Vagina (tissue), 2 donors: Measurements from ENCODE around the gene CD320. TPM values are rescaled to one million over a fixed set of nuclear protein-coding genes. Genes with fewer than 3 reads are reported as not detected.

ENCODE experiments used
- DNase-seq, 2 donors: peaks; one replicate each; pipeline ENCODE4 v3.0.0-alpha.2; 2017; ENCODE audit errors: extremely low spot score in 2 of 2
- H3K27ac ChIP-seq: fragments of 200-600 bp; sonication (generic); one replicate; pipeline ENCODE4 v1.5.1; 2019
- H3K27me3 ChIP-seq: fragments of 200-600 bp; sonication (generic); one replicate; pipeline ENCODE4 v1.5.1; 2019
- H3K36me3 ChIP-seq, 2 donors: fragments of 200-600 bp; sonication (generic); one replicate each; pipeline ENCODE4 v1.5.1; 2017 to 2019
- H3K4me1 ChIP-seq: fragments of 200-600 bp; sonication (generic); one replicate; pipeline ENCODE4 v1.5.1; 2019
- H3K4me3 ChIP-seq, 2 donors: fragments of 200-600 bp; sonication (generic); 1 replicate in 1 of 2; 2 replicates in 1 of 2; pipeline ENCODE4 v1.5.1; 2016 to 2019
- H3K9me3 ChIP-seq: fragments of 200-600 bp; sonication (generic); one replicate; pipeline ENCODE4 v1.5.1; 2019
- CTCF ChIP-seq, 3 experiments: fragments of 450-650 bp in 2 of 3; fragments of 200-600 bp in 1 of 3; sonication (generic) in 1 of 3; IDR thresholded peaks; one replicate each; pipeline ENCODE4 v1.5.1; 2017 to 2019; ENCODE audit warnings: antibody characterized with exemption in 3 of 3, mild to moderate bottlenecking in 2 of 3, moderate library complexity in 2 of 3
- POLR2A ChIP-seq, 2 donors: fragments of 450-650 bp; IDR thresholded peaks; one replicate each; pipeline ENCODE4 v1.6.1; 2017; ENCODE audit warnings: antibody characterized with exemption in 2 of 2, mild to moderate bottlenecking in 2 of 2, moderate library complexity in 2 of 2
- POLR2AphosphoS5 ChIP-seq, 2 donors: sonication (generic); formaldehyde crosslinking; IDR thresholded peaks; one replicate each; pipeline ENCODE4 v1.9.0; 2017; ENCODE audit warnings: antibody characterized with exemption in 2 of 2, mild to moderate bottlenecking in 2 of 2, low read depth in 1 of 2; ENCODE audit not compliant: insufficient read depth in 1 of 2
- intact Hi-C: fragments of 100-400 bp; cut with DNase I; formaldehyde crosslinking; loops from one replicate; pipeline ENCODE4 v1.15.1; 2023
- total RNA-seq: library from RNA; depleted of rRNA; stranded (reverse); fragments of >200 nt; gene quantifications from one replicate; pipeline ENCODE4 v1.2.3, GENCODE V29; 2016

CD320 gene
- total RNA-seq, 1 donor from 2014 or later: 27.3 TPM

GRCh38 chr19:8334458-8335342 is 26.5 kb upstream of the CD320 start:
- Histone ChIP-seq H3K27me3 (no peaks in the 10 kb centered on the region), H3K27ac (no peak overlapping the region), H3K4me3 (peak overlapping the region; percentile 19 to 48), H3K9me3 (no peaks in the 10 kb centered on the region), H3K4me1 (peaks cover 18% of the 10 kb centered on the region), H3K36me3 (no peaks in the 10 kb centered on the region)
- intact Hi-C loops: no loop called here
- no peak for DNase-seq
- no peak for TF ChIP-seq CTCF (IDR thresholded peaks at IDR 0.05)
- TF ChIP-seq POLR2AphosphoS5 (IDR thresholded peaks at IDR 0.05; ENCODE audit: insufficient read depth in 1 of 2, low read depth in 1 of 2): no peak
- no peak for TF ChIP-seq POLR2A (IDR thresholded peaks at IDR 0.05)

- Histone ChIP-seq H3K27ac (no peak overlapping the region), H3K4me1 (peaks cover 18% of the 10 kb centered on the region), H3K4me3 (peak overlapping the region in 1 of 2 donors; percentile 19), H3K36me3 (no peaks in the 10 kb centered on the region), H3K27me3 (no peaks in the 10 kb centered on the region), H3K9me3 (no peaks in the 10 kb centered on the region)
- TF ChIP-seq POLR2AphosphoS5 (IDR thresholded peaks at IDR 0.05; ENCODE audit: insufficient read depth in 1 of 2, low read depth in 1 of 2): no peak
- no peak for TF ChIP-seq POLR2A (IDR thresholded peaks at IDR 0.05)
- no peak for TF ChIP-seq CTCF (IDR thresholded peaks at IDR 0.05)
- intact Hi-C loops: no loop called here
- DNase-seq: no peak
These were observed 25.8 kb upstream of the CD320 start for GRCh38 chr19:8333767-8334457.

GRCh38 chr19:8332976-8333766 is 25.0 kb upstream of the CD320 start:
- H3K4me1 ChIP-seq: peaks cover 18% of the 10 kb centered on the region
- no peaks in the 10 kb centered on the region for H3K27me3 ChIP-seq
- H3K27ac ChIP-seq: no peak overlapping the region
- no peaks in the 10 kb centered on the region for H3K36me3 ChIP-seq
- intact Hi-C loops: no loop called here
- no peak overlapping the region for H3K4me3 ChIP-seq
- DNase-seq: no peak
- no peaks in the 10 kb centered on the region for H3K9me3 ChIP-seq
- TF ChIP-seq CTCF (IDR thresholded peaks at IDR 0.05): no peak
- TF ChIP-seq POLR2AphosphoS5 (IDR thresholded peaks at IDR 0.05; ENCODE audit: insufficient read depth in 1 of 2, low read depth in 1 of 2): no peak
- no peak for TF ChIP-seq POLR2A (IDR thresholded peaks at IDR 0.05)

GRCh38 chr19:8331263-8331845 is 23.2 kb upstream of the CD320 start:
- peaks cover 18% of the 10 kb centered on the region for H3K4me1 ChIP-seq
- no peaks in the 10 kb centered on the region for H3K9me3 ChIP-seq
- no peaks in the 10 kb centered on the region for H3K27me3 ChIP-seq
- no peak for DNase-seq
- H3K27ac ChIP-seq: no peak overlapping the region
- TF ChIP-seq CTCF (IDR thresholded peaks at IDR 0.05): no peak
- TF ChIP-seq POLR2AphosphoS5 (IDR thresholded peaks at IDR 0.05; ENCODE audit: insufficient read depth in 1 of 2, low read depth in 1 of 2): no peak
- no peak for TF ChIP-seq POLR2A (IDR thresholded peaks at IDR 0.05)
- no peak overlapping the region for H3K4me3 ChIP-seq
- intact Hi-C loops: no loop called here
- H3K36me3 ChIP-seq: no peaks in the 10 kb centered on the region
